ENCODE data around the gene SCARB1.

DNA sequence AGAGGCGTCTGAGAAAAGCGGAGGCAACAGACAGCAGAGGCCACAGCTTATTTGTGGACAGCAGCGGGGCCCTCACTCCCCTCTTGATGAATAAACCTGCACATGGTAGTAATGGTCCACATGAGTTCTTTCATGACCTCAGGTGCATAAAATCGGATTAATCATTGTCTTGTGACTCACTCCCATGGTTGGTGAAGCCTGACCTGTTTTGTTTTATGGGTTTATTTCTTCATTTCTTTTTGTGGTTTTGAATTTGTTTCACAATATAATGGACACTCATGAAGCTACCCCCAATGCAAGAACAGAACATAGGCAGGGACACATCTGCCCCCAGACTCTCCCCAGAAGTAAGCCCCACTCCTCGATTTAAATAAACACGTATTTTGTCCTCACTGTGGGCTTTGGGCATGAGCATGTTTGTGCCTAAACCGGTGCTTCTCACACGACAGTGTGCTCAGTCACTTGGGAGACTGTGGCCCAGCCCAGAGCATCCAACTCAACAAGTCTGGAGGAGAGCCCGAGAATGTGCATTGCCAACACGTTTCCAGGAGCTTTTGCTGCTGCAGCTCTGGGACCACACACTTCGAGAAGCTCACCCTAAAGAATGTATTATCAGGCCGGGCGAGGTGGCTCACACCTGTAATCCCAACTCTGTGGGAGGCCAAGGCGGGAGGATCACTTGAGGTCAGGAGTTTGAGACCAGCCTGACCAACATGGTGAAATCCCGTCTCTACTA lies 116.1 kb downstream of the SCARB1 start:
- TF ChIP-seq POLR2AphosphoS5 (IDR thresholded peaks at IDR 0.05; ENCODE audit: borderline replicate concordance, low read depth, low read length) (no peak), EZH2 (IDR thresholded peaks at IDR 0.05) (no peak), FOXP2 (optimal IDR thresholded peaks at IDR 0.05; ENCODE audit: control extremely low read depth, extremely low read length, insufficient read depth) (no peak)

Data from SK-N-MC (cell line).